ENCODE data around the gene ARHGEF6. TPM values are rescaled to one million over a fixed set of nuclear protein-coding genes. Genes with fewer than 3 reads are reported as not detected.

ARHGEF6 gene
- total RNA-seq, 1 donor from 2014 or later, result 77.9 TPM

DNA sequence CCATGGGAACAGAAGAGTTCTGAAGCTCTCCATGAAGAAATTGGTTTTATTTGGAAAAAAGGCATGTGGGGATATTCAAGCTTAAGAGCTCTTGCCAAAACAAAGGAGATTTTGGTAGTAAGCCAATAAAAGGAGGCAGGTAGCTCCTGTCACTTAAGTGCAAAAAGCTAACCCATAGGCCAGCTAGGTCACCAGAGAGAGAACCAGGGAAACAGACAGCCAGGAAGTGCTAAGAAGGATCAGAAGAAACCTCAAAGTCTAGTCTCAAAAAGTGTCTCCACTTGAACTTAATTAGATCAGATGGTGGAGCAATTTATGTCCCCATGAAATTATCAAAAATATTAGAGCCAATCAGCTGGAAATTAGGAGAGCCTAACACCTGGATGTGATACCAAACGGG, 83.6 kb downstream of the ARHGEF6 start:
- Mint-ChIP-seq H3K36me3 (ENCODE audit: low read depth) (peaks cover 62% of the 10 kb centered on the region), H3K27me3 (ENCODE audit: low read depth) (no peaks in the 10 kb centered on the region), H3K4me1 (ENCODE audit: low read depth) (peaks cover 53% of the 10 kb centered on the region), H3K27ac (peak overlapping the region; percentile 86), H3K9me3 (peaks cover 21% of the 10 kb centered on the region), H3K4me3 (ENCODE audit: low read depth) (no peak overlapping the region)
- intact Hi-C loops (cut with micrococcal nuclease), result loop anchor here (10.0 kb wide), 1 partner anchor 442 kb away; the partner anchor contains the start of gene MAP7D3
- no peak for DNase-seq (ENCODE audit: low spot score)

DNA sequence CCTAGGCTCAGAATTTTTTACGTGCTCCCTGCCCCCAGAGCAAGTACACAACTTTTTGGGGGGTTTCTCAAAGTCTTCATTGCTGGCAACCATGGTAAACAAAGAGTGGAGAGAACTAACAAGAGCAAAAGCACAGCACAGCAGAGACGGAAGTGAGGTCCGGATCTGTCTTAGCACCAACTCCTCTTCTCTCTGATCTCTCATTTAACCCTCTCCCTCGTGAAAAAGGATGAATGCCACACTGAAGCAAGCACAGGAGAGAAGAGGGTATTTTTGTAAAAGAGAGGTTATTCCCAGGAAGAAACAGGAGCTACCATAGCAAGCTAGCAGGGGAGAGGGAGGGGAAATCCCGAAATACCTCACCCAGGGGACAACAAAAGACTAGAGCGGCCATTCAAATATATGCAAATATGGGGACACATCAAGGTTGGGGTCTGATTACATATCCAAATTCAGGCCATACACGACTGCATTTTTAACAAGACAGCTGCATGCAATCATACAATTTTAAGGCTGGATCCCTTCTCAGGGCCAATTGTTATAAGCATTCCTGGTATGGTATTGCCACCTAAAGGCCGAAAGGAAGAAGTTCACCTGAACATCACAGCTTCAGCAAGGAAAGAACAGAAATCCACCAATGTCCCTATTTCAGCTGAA, 86.2 kb downstream of the ARHGEF6 start:
- peaks cover 63% of the 10 kb centered on the region for H3K4me1 Mint-ChIP-seq (ENCODE audit: low read depth)
- peak overlapping the region; percentile 77 for H3K4me3 Mint-ChIP-seq (ENCODE audit: low read depth)

DNA sequence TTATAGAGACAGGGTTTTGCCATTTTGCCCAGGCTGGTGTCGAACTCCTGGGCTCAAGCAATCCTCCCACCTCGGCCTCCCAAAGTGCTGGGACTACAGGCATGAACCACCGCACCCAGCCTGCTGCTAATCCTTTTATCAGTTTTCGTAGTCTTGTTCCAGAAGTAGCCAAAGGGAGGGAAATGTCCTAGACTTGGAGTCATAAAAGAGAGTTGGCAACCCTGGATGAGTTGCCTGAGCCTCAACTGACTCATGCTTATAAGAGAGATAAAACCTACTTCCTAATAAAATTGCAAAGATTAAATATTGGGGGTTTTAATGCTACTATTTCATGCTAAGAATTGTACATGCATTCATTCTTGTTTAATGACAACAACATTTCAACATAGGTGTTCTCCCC, 88.5 kb downstream of the ARHGEF6 start:
- intact Hi-C loops (cut with micrococcal nuclease), result loop anchor here (10.0 kb wide), 1 partner anchor 437 kb away; the partner anchor contains the start of gene MAP7D3
- H3K4me3 Mint-ChIP-seq (ENCODE audit: low read depth), result no peak overlapping the region
- peaks cover 50% of the 10 kb centered on the region for H3K36me3 Mint-ChIP-seq (ENCODE audit: low read depth)
- no peaks in the 10 kb centered on the region for H3K27me3 Mint-ChIP-seq (ENCODE audit: low read depth)
- DNase-seq (ENCODE audit: low spot score), result no peak
- peaks cover 72% of the 10 kb centered on the region for H3K4me1 Mint-ChIP-seq (ENCODE audit: low read depth)
- H3K27ac Mint-ChIP-seq, result no peak overlapping the region
- no peaks in the 10 kb centered on the region for H3K9me3 Mint-ChIP-seq

More for the DNA sequence above, 86.2 kb downstream of the ARHGEF6 start:
- Mint-ChIP-seq H3K36me3 (ENCODE audit: low read depth) (peaks cover 50% of the 10 kb centered on the region), H3K27ac (peak overlapping the region; percentile 98), H3K27me3 (ENCODE audit: low read depth) (no peaks in the 10 kb centered on the region), H3K9me3 (peaks cover 8% of the 10 kb centered on the region)
- DNase-seq (ENCODE audit: low spot score), result no peak
- intact Hi-C loops (cut with micrococcal nuclease), result loop anchor here (1.0 to 10.0 kb wide), 5 partner anchors 36 to 440 kb away; partner anchors contain the start of genes HTATSF1 and MAP7D3

DNA sequence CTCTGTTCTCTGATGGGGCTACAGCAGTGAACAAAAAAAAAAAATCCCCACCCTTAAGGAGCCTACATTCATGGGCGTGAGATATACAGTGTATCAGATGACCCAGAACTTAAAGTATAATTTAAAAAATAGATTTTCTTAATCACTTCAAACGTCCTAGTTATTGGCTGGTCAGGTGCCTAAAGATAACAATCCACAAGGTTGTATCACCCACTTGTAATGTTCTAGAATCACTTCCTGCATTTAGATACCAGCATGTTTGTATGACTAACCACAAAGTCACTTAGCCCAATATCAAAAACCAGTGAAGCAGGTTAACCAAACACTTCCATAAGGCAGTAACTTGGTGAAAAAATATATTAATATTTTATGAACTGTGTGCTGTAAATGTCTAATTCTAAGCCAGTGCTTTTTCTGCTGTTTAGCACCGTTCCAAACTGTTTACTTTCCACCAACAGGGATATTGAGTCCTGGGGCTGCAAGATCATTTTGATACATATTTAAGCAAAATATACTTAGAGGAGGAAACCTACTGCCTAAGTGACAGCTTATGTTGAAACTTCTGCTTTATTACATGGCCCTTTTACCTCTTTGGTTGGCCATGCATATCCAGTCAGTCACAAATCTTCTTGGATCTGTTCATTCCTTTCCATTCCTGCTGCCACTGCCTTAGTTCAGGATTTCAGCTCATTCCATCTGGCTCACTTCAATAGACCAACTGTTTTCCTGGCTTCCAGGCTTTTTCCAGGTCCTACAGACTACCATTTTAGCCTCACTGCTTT, 89.5 kb downstream of the ARHGEF6 start:
- no peak for DNase-seq (ENCODE audit: low spot score)
- intact Hi-C loops (cut with micrococcal nuclease), result loop anchor here (10.0 kb wide), 1 partner anchor 436 kb away; the partner anchor contains the start of gene MAP7D3
- Mint-ChIP-seq H3K27me3 (ENCODE audit: low read depth) (no peaks in the 10 kb centered on the region), H3K36me3 (ENCODE audit: low read depth) (peaks cover 46% of the 10 kb centered on the region), H3K9me3 (no peaks in the 10 kb centered on the region), H3K4me3 (ENCODE audit: low read depth) (peak overlapping the region; percentile 51), H3K4me1 (ENCODE audit: low read depth) (peaks cover 69% of the 10 kb centered on the region), H3K27ac (peak overlapping the region; percentile 84)

DNA sequence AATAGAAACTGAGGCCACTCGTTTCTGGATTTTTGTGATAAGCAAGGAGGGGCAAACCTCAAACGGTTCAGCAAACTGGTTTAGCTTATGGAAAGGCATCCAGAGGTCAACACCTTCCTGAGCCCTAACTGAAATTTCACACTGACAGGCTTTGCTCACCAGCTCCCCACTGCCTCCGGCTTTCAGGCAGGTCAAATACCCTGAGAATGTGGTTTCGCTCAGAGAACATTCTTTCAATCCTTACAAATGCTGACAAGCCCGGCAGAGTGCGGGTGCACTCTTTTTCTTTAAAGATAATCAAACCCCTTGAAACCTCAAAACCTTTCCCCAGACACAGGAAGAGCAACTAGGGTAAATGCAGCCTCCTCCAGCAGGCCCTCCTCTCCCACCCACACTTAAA, 91.3 kb downstream of the ARHGEF6 start:
- no peak for DNase-seq (ENCODE audit: low spot score)
- Mint-ChIP-seq H3K27me3 (ENCODE audit: low read depth) (no peaks in the 10 kb centered on the region), H3K27ac (peak overlapping the region; percentile 84), H3K4me1 (ENCODE audit: low read depth) (peaks cover 58% of the 10 kb centered on the region), H3K36me3 (ENCODE audit: low read depth) (peaks cover 37% of the 10 kb centered on the region), H3K4me3 (ENCODE audit: low read depth) (peak overlapping the region; percentile 23), H3K9me3 (no peaks in the 10 kb centered on the region)
- intact Hi-C loops (cut with micrococcal nuclease), result loop anchor here (2.0 kb wide), 1 partner anchor 63 kb away; no protein-coding TSS in a partner anchor

DNA sequence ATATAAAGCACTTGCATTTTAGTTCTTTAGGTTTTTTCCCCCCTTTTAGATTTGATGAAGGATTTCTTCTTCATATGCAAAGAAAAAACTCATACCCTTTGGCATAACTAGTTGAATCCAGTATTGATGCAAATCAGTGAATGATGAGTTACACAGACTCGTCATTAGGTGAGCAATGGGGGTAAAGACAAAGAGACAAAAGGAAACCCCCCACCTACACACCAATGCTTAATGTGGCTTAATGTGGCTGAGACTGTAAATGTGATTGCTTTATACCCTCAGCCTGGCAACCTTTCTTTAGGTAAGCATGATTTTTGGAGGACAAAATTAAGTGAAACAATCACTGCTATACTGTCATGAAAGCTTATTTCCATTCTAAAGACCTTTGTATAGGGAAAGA, 93.3 kb downstream of the ARHGEF6 start:
- Mint-ChIP-seq H3K27ac (peak overlapping the region; percentile 88), H3K4me3 (ENCODE audit: low read depth) (peak overlapping the region; percentile 38), H3K27me3 (ENCODE audit: low read depth) (no peaks in the 10 kb centered on the region), H3K4me1 (ENCODE audit: low read depth) (peaks cover 45% of the 10 kb centered on the region), H3K36me3 (ENCODE audit: low read depth) (peaks cover 40% of the 10 kb centered on the region), H3K9me3 (no peaks in the 10 kb centered on the region)
- no peak for DNase-seq (ENCODE audit: low spot score)
- intact Hi-C loops (cut with micrococcal nuclease), result loop anchor here (1.0 kb wide), 1 partner anchor 14 kb away; no protein-coding TSS in a partner anchor

DNA sequence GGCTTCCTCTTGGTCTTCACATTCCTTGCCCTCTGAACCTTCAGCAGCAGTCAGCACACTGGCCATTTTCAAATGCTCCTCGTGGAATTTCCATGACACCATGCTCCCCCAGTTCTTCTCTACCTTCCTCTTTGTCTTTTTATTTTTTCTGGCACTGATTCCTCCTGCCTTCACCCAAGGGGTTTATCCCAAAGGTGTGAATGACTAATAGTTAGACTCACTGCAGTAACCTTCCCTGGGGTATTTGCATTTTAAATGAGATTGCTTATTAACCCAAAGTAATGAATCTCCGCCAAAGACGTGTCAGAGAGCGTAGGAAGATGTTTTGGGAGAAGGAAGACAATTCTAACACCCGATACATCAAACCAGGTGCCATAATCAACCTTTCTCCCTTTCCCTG, 96.6 kb downstream of the ARHGEF6 start:
- DNase-seq (ENCODE audit: low spot score), result no peak
- H3K27me3 Mint-ChIP-seq (ENCODE audit: low read depth), result no peaks in the 10 kb centered on the region
- H3K4me3 Mint-ChIP-seq (ENCODE audit: low read depth), result no peak overlapping the region
- peaks cover 50% of the 10 kb centered on the region for H3K36me3 Mint-ChIP-seq (ENCODE audit: low read depth)
- no peak overlapping the region for H3K27ac Mint-ChIP-seq
- intact Hi-C loops (cut with micrococcal nuclease), result no loop called here
- peaks cover 29% of the 10 kb centered on the region for H3K4me1 Mint-ChIP-seq (ENCODE audit: low read depth)
- H3K9me3 Mint-ChIP-seq, result no peaks in the 10 kb centered on the region

DNA sequence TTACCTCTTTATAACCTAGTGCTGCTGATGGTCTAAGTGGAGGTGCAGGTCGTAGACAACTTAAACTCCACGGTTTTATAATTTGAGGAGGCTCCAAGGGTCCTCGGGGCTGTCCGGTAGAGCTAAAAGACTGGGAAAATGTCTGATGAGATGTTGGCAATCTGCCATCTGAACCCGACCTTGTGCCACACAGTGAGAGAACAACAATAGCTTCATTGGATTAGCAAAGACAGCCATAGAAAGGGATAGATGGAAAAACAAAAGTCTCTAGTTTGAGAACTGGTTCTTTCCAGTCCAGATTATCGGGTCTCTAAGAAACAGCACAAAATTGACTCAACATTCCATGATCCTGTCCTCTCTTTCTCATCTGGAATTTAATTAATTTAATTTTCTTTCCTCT, 101.2 kb downstream of the ARHGEF6 start:
- Mint-ChIP-seq H3K4me3 (ENCODE audit: low read depth) (no peak overlapping the region), H3K27me3 (ENCODE audit: low read depth) (no peaks in the 10 kb centered on the region), H3K4me1 (ENCODE audit: low read depth) (peaks cover 48% of the 10 kb centered on the region), H3K36me3 (ENCODE audit: low read depth) (peaks cover 64% of the 10 kb centered on the region), H3K27ac (peak overlapping the region; percentile 50), H3K9me3 (no peaks in the 10 kb centered on the region)
- no peak for DNase-seq (ENCODE audit: low spot score)
- intact Hi-C loops (cut with micrococcal nuclease), result no loop called here

DNA sequence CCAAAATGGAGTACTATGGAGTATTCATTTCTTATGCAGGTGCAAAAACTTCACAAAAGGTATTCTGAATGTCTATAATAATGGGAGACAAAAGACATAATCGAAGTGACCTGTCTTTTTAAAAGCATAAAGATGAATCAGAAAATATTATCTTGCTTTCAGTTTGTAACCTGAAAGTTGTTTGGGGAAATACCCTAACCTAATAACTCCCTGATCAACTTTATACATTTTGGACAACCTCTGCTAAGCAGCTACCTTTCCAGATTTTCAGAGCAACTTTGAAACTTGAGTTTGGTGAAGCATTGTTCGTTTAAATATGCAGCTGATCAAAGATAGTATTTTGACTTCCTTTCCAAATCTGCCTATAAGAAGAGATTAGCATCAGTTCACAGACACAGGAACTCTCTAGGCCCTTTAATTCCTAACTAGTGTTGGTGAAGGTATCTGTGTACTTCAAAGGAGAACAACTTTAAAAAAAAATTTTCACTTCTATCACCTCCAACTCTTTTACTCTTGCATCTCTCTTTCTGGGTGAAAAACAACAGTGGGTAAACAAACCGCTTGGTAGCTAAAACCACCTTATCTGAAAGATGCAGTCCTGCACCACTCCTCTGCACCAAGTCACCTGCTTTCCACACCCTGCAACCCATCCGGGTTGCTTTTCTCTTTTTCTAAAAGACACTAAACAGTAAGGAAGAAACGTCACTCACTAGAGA, 106.3 kb downstream of the ARHGEF6 start:
- H3K36me3 Mint-ChIP-seq (ENCODE audit: low read depth), result peaks cover 79% of the 10 kb centered on the region
- DNase-seq (ENCODE audit: low spot score), result no peak
- H3K27ac Mint-ChIP-seq, result peak overlapping the region; percentile 95
- no peaks in the 10 kb centered on the region for H3K9me3 Mint-ChIP-seq
- H3K4me3 Mint-ChIP-seq (ENCODE audit: low read depth), result peak overlapping the region; percentile 44
- no peaks in the 10 kb centered on the region for H3K27me3 Mint-ChIP-seq (ENCODE audit: low read depth)
- intact Hi-C loops (cut with micrococcal nuclease), result no loop called here
- H3K4me1 Mint-ChIP-seq (ENCODE audit: low read depth), result peaks cover 81% of the 10 kb centered on the region

DNA sequence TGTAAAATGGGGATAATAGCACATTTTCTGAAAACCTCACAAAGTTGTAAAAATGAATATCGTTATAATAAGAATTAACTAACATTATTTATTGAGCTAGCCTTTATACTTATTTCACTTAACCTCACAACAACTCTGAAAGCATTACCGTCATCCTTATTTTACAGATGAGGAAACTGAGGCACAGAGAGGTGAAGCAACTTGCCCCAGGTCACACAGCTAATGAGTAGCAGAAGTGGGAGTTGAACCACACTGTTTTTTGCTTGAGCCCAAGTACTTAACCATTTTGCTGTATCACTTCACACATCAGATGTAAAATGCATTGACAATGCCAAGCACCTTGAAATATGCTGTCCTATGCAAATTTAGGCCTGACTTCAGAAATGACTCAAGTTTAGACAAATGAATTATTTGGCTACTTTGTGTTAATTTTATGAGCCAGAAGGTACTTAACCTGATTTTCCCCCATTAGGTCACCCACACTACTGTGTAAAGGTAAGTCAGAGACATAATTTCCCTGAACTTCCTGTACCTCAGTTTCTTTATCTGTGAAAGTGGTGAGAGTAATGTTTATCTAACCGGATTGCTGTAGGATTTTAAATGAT, 109.6 kb downstream of the ARHGEF6 start:
- Mint-ChIP-seq H3K4me1 (ENCODE audit: low read depth) (peaks cover 73% of the 10 kb centered on the region), H3K36me3 (ENCODE audit: low read depth) (peaks cover 86% of the 10 kb centered on the region)

DNA sequence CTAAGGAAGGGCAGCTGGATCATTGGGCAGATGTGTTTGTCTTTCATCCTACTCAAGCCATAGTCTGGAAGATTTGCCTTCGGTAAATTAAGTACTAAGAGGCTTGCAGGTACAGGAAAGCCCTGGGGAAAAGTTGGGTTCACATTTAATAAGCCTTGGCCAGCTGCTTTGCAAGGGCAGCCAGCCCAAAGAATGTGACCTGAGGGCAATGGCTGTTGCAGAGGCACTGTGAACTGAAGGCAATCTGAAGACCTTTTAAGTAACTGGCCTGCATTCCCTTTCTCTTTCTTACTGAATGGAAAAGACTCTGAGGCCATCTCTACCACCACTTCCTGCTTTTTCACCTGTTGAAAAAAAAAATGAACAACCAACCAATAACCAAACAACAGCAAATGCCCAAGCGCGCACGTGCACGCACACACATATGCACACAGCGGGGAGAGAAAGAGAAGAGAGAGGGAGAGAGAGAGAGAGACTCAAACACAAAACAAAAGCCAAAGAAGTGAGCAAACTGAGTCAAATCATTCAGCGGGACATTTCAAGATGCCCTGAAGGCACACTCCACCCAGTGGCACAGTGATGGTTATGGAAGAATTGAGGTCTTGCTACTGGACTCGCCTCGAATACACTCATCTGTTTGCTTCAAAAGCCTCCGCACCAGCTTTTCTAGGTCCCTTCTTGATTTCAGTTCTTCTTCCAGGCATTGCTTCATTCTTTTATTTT, 113.1 kb downstream of the ARHGEF6 start:
- H3K9me3 Mint-ChIP-seq, result peaks cover 16% of the 10 kb centered on the region
- peaks cover 87% of the 10 kb centered on the region for H3K36me3 Mint-ChIP-seq (ENCODE audit: low read depth)
- intact Hi-C loops (cut with micrococcal nuclease), result no loop called here
- peak overlapping the region; percentile 81 for H3K27ac Mint-ChIP-seq
- no peak for DNase-seq (ENCODE audit: low spot score)
- no peak overlapping the region for H3K4me3 Mint-ChIP-seq (ENCODE audit: low read depth)
- no peaks in the 10 kb centered on the region for H3K27me3 Mint-ChIP-seq (ENCODE audit: low read depth)
- H3K4me1 Mint-ChIP-seq (ENCODE audit: low read depth), result peaks cover 59% of the 10 kb centered on the region

More for the DNA sequence above, 109.6 kb downstream of the ARHGEF6 start:
- no peak overlapping the region for H3K27ac Mint-ChIP-seq
- intact Hi-C loops (cut with micrococcal nuclease), result no loop called here
- H3K4me3 Mint-ChIP-seq (ENCODE audit: low read depth), result no peak overlapping the region
- no peaks in the 10 kb centered on the region for H3K27me3 Mint-ChIP-seq (ENCODE audit: low read depth)
- DNase-seq (ENCODE audit: low spot score), result no peak
- no peaks in the 10 kb centered on the region for H3K9me3 Mint-ChIP-seq

DNA sequence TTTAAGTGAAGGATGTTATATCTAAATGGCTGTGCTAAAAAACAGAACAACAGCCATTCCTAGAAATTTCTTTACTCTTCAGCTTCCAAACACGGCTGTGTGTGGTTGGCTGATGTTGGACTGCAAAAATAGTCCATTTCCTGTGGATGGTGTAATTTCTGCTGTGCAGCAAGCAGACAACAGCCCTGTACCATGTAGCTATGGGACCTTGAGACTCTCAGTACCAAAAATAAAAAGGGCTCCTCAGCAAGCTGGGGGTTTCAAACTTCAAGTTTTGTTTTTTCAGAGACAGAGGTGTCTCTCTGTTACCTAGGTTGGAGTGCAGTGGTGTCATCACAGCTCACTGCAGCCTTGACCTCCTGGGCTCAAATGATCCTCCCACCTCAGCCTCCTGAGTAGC, 114.6 kb downstream of the ARHGEF6 start:
- no peaks in the 10 kb centered on the region for H3K27me3 Mint-ChIP-seq (ENCODE audit: low read depth)
- H3K27ac Mint-ChIP-seq, result no peak overlapping the region
- H3K36me3 Mint-ChIP-seq (ENCODE audit: low read depth), result peaks cover 84% of the 10 kb centered on the region
- peaks cover 16% of the 10 kb centered on the region for H3K9me3 Mint-ChIP-seq
- no peak overlapping the region for H3K4me3 Mint-ChIP-seq (ENCODE audit: low read depth)
- H3K4me1 Mint-ChIP-seq (ENCODE audit: low read depth), result peaks cover 58% of the 10 kb centered on the region
- no peak for DNase-seq (ENCODE audit: low spot score)
- intact Hi-C loops (cut with micrococcal nuclease), result no loop called here

Data from activated T-helper 2 cell treated with anti-CD3 and anti-CD28 coated beads, Interferon-gamma antibody, Interleukin-2, Interleukin-4, amounts not matched to agents 10 μg/mL and 5 μg/mL and 100 μg/mL, durations not matched to agents 14 hours and 24 hours and 36 hours (primary cell).